ENCODE measurements around the gene GPT2. TPM values are rescaled to one million over a fixed set of nuclear protein-coding genes. Genes with fewer than 3 reads are reported as not detected.

The GPT2 gene
- total and polyA plus RNA-seq, 2 donors (not counting 3 experiments of a cell fraction or from before 2014, with no cell fraction given) = 10.8 to 17.9 TPM

GRCh38 chr16:46852130-46852529 is 32.0 kb upstream of the GPT2 start:
- intact Hi-C loops (cut with micrococcal nuclease) (no loop called here), dilution Hi-C loops (cut with MboI; ENCODE audit: extremely low pct_ligation_motif_present, low sequenced_read_pairs) (no loop called here)
- no peaks in the 10 kb centered on the region for H3K36me3 ChIP-seq (ENCODE audit: control insufficient read depth in 2 of 2, extremely low read depth in 1 of 2, insufficient read depth in 2 of 2, low read length in 2 of 2)
- TF ChIP-seq POLR2AphosphoS5 (IDR thresholded peaks at IDR 0.05; ENCODE audit: insufficient read depth, low read depth, low read length) (no peak), MYC (IDR thresholded peaks at IDR 0.05; ENCODE audit: low read depth, low read length) (no peak), FOS (IDR thresholded peaks at IDR 0.05; ENCODE audit: borderline replicate concordance, insufficient read depth, low read length) (no peak), JUN (IDR thresholded peaks at IDR 0.05; ENCODE audit: borderline replicate concordance, insufficient read depth, insufficient read length, low read depth) (no peak), GATA2 (IDR thresholded peaks at IDR 0.05; ENCODE audit: insufficient read depth, insufficient read length, low read depth, low read length) (no peak), POLR2A (IDR thresholded peaks at IDR 0.05; ENCODE audit: low read depth, low read length) (no peak), EZH2 (IDR thresholded peaks at IDR 0.05; ENCODE audit: borderline replicate concordance, low read depth, low read length, severe bottlenecking) (no peak)
- TF ChIP-seq, protein P1, sequence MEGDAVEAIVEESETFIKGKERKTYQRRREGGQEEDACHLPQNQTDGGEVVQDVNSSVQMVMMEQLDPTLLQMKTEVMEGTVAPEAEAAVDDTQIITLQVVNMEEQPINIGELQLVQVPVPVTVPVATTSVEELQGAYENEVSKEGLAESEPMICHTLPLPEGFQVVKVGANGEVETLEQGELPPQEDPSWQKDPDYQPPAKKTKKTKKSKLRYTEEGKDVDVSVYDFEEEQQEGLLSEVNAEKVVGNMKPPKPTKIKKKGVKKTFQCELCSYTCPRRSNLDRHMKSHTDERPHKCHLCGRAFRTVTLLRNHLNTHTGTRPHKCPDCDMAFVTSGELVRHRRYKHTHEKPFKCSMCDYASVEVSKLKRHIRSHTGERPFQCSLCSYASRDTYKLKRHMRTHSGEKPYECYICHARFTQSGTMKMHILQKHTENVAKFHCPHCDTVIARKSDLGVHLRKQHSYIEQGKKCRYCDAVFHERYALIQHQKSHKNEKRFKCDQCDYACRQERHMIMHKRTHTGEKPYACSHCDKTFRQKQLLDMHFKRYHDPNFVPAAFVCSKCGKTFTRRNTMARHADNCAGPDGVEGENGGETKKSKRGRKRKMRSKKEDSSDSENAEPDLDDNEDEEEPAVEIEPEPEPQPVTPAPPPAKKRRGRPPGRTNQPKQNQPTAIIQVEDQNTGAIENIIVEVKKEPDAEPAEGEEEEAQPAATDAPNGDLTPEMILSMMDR (IDR thresholded peaks at IDR 0.05; ENCODE audit: extremely low read depth in 1 of 2, insufficient read depth in 1 of 2, low read depth in 1 of 2, low read length in 2 of 2) = no peak
- TF ChIP-seq, protein P2, sequence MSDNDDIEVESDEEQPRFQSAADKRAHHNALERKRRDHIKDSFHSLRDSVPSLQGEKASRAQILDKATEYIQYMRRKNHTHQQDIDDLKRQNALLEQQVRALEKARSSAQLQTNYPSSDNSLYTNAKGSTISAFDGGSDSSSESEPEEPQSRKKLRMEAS (IDR thresholded peaks at IDR 0.05; ENCODE audit: insufficient read depth, insufficient read length) = no peak
- no TSS peak for BruUV-seq (replicated peaks)
- H3K27me3 ChIP-seq (ENCODE audit: control insufficient read depth in 2 of 2, insufficient read depth in 2 of 2, low read length in 2 of 2) = peaks cover 0 to 4% of the 10 kb centered on the region in 2 experiments
- no peaks in the 10 kb centered on the region for H3K9me1 ChIP-seq (replicated peaks; ENCODE audit: control insufficient read depth, extremely low read depth, insufficient read depth, low read length)
- no peak for FAIRE-seq
- CTCF ChIA-PET = interaction anchor here (0.7 to 7.6 kb wide), 7 partner anchors 11 to 1312 kb away, joined by 3 to 401 read pairs (median 33); no protein-coding TSS in a partner anchor
- no peak overlapping the region for H2AFZ ChIP-seq (ENCODE audit: low read depth, low read length)
- no peak overlapping the region for H3K9ac ChIP-seq (replicated peaks; ENCODE audit: extremely low read depth, insufficient read depth, low read length)
- H4K20me1 ChIP-seq (replicated peaks; ENCODE audit: control insufficient read depth, extremely low read depth, insufficient read depth, low read length) = no peaks in the 10 kb centered on the region
- H3K4me1 ChIP-seq (ENCODE audit: control insufficient read depth, extremely low read depth, insufficient read depth, low read length) = no peaks in the 10 kb centered on the region
- POLR2A ChIA-PET = no interaction called here
- no peak for DNase-seq (ENCODE audit: low read depth, low spot score)
- no peak overlapping the region for H3K4me3 ChIP-seq (replicated peaks in 1 of 3; ENCODE audit: insufficient read depth in 1 of 3, low read depth in 1 of 3, low read length in 3 of 3)
- H3K27ac ChIP-seq (ENCODE audit: insufficient read depth, low read depth, low read length) = no peak overlapping the region
- H3K9me3 ChIP-seq (replicated peaks; ENCODE audit: control insufficient read depth, insufficient read depth, low read length) = no peaks in the 10 kb centered on the region
- H3K4me2 ChIP-seq (ENCODE audit: insufficient read depth, low read length) = no peak overlapping the region
- no peaks in the 10 kb centered on the region for H3K79me2 ChIP-seq (ENCODE audit: control insufficient read depth, insufficient read depth, low read length)

Measured in endothelial cell of umbilical vein (primary cell).